ENCODE measurements around the gene RDM1. TPM values are rescaled to one million over a fixed set of nuclear protein-coding genes. Genes with fewer than 3 reads are reported as not detected.

Gene RDM1
- total RNA-seq, 1 experiment from 2014 or later: 11.7 TPM

DNA sequence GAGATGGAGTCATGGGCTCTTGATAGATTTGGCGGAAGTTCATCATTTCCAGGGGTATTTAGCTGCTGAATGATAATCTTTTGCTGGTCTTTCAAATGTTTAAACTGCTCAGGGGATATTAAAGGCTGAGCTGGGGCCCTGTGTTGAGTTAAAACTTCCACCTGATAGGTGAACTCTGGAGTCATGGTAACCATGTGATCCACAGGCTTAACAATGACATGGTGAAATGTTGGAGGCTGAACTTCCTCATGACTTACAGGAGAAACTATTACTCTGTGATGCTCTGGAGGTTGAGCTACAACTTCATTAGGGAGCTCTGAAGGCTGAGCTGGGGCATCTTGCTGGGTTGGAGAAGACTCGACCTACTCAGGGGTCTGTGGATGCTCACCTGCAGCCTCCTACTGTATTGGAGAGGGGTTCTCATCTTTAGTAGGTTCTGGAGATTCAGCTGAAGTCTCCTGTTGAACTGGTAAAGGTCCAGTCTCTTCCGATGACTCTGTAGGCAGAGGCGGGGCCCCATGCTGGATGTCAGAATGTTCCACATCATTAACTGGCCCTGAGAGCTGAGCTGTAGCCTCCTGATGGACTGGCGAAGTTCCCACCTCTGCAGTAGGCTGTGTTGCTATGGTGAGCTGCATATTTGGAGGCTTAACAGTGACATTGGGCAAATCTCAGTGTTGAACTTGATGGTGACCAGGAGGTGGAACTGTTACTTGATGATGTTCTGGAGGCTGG is 24.2 kb downstream of the RDM1 start:
- Histone ChIP-seq H3K27ac (ENCODE audit: low read depth, low read length) (no peak overlapping the region), H3K27me3 (ENCODE audit: insufficient read depth, low read length) (no peaks in the 10 kb centered on the region), H4K20me1 (ENCODE audit: insufficient read depth) (no peaks in the 10 kb centered on the region), H3K79me2 (ENCODE audit: insufficient read depth, low read length) (no peaks in the 10 kb centered on the region), H3K4me2 (ENCODE audit: low read length) (no peak overlapping the region), H3K36me3 (ENCODE audit: control insufficient read depth in 1 of 2, insufficient read depth in 2 of 2, low read length in 2 of 2) (no peaks in the 10 kb centered on the region), H3K9ac (ENCODE audit: low read length) (no peak overlapping the region), H2AFZ (ENCODE audit: low read depth, low read length, poor library complexity, severe bottlenecking) (no peak overlapping the region), H3K9me3 (ENCODE audit: control insufficient read depth in 1 of 2, insufficient read depth in 1 of 2, low read depth in 1 of 2, low read length in 2 of 2) (no peaks in the 10 kb centered on the region), H3K4me1 (ENCODE audit: control insufficient read depth in 1 of 2, insufficient read depth in 2 of 2, low read length in 2 of 2) (no peaks in the 10 kb centered on the region), H3K9me2 (ENCODE audit: insufficient read depth) (no peaks in the 10 kb centered on the region), H3K4me3 (replicated peaks in 1 of 2; ENCODE audit: low read depth in 1 of 2, low read length in 2 of 2) (no peak overlapping the region)
- CTCF ChIA-PET: no interaction called here
- DNase-seq (ENCODE audit: low read depth, low spot score) (no peak), ATAC-seq (no peak)
- TF ChIP-seq SP1 (IDR thresholded peaks at IDR 0.05; ENCODE audit: low read depth) (no peak), ZFX (IDR thresholded peaks at IDR 0.05) (no peak), ELF1 (IDR thresholded peaks at IDR 0.05; ENCODE audit: borderline replicate concordance, low read depth) (no peak), EZH2phosphoT487 (IDR thresholded peaks at IDR 0.05; ENCODE audit: borderline replicate concordance) (no peak), JUND (IDR thresholded peaks at IDR 0.05) (no peak), POLR2A (IDR thresholded peaks at IDR 0.05; ENCODE audit: borderline replicate concordance, extremely low read depth, insufficient read depth, insufficient read length) (no peak), EGR1 (IDR thresholded peaks at IDR 0.05; ENCODE audit: low read depth) (no peak), CEBPB (IDR thresholded peaks at IDR 0.05; ENCODE audit: low read depth) (no peak), REST (IDR thresholded peaks at IDR 0.05; ENCODE audit: low read depth) (no peak), TCF7L2 (IDR thresholded peaks at IDR 0.05; ENCODE audit: borderline replicate concordance, extremely low read depth, insufficient read depth, insufficient read length) (no peak), SIN3A (IDR thresholded peaks at IDR 0.05; ENCODE audit: low read depth) (no peak), YY1 (IDR thresholded peaks at IDR 0.05; ENCODE audit: extremely low read depth, insufficient replicate concordance, low read depth, low read length) (no peak), SRF (IDR thresholded peaks at IDR 0.05; ENCODE audit: low read depth) (no peak), CBX3 (IDR thresholded peaks at IDR 0.05; ENCODE audit: low read depth) (no peak), POLR2AphosphoS5 (IDR thresholded peaks at IDR 0.05; ENCODE audit: low read depth, low read length) (no peak), RAD21 (IDR thresholded peaks at IDR 0.05; ENCODE audit: low read depth) (no peak), ZNF274 (IDR thresholded peaks at IDR 0.05; ENCODE audit: low read depth, low read length) (no peak)
- TF ChIP-seq, protein P1, sequence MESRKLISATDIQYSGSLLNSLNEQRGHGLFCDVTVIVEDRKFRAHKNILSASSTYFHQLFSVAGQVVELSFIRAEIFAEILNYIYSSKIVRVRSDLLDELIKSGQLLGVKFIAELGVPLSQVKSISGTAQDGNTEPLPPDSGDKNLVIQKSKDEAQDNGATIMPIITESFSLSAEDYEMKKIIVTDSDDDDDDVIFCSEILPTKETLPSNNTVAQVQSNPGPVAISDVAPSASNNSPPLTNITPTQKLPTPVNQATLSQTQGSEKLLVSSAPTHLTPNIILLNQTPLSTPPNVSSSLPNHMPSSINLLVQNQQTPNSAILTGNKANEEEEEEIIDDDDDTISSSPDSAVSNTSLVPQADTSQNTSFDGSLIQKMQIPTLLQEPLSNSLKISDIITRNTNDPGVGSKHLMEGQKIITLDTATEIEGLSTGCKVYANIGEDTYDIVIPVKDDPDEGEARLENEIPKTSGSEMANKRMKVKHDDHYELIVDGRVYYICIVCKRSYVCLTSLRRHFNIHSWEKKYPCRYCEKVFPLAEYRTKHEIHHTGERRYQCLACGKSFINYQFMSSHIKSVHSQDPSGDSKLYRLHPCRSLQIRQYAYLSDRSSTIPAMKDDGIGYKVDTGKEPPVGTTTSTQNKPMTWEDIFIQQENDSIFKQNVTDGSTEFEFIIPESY (IDR thresholded peaks at IDR 0.05; ENCODE audit: extremely low read depth, insufficient replicate concordance, low read length): no peak
- TF ChIP-seq, protein P2, sequence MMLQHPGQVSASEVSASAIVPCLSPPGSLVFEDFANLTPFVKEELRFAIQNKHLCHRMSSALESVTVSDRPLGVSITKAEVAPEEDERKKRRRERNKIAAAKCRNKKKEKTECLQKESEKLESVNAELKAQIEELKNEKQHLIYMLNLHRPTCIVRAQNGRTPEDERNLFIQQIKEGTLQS (IDR thresholded peaks at IDR 0.05): no peak
- RAD21 ChIA-PET (ENCODE audit: low non-redundant PET in 1 of 2, low total read pairs in 2 of 2, uncharacterized antibody in 2 of 2, unreplicated experiment in 2 of 2): no interaction called here
- POLR2A ChIA-PET: no interaction called here
- BruUV-seq (replicated peaks): no TSS peak
- intact Hi-C loops (cut with micrococcal nuclease): no loop called here
